ENCODE measurements around the gene BYSL. TPM values are rescaled to one million over a fixed set of nuclear protein-coding genes. Genes with fewer than 3 reads are reported as not detected.

BYSL gene
- total and polyA plus RNA-seq, 9 donors, result 4.8 to 29.2 (median 13.6) TPM

DNA sequence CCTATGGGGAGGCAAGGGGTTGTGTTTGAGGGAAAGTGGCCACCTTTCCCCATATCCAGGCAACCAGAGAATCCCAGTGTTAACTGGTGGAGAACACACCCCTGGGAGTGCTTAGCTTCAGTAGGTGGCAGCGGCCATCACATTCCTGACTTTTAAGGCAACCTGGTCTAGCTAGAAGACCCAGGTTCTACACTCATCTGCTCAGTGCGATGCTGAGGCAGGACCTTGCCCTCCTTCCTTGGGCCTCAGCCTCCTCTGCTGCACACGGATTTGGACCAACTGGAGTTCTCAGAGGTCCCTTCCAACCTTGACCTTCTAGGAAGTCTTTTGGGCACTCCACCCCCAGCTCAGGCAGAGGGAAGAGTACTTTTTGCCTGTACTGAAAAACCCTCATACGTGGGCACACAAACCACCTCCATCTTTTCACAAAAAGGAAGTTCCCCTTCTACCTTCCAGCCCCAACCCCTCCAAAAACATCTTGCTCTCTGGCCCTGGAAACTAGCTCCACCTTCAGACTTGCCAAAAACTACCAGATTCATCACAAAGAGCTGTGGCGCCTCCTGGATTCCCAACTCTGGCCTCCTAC is 17.4 kb downstream of the BYSL start:
- Histone ChIP-seq H3K4me1 (ENCODE audit: insufficient read depth) (peaks cover 10% of the 10 kb centered on the region), H3K9me3 (no peaks in the 10 kb centered on the region), H3K36me3 (no peaks in the 10 kb centered on the region), H3K4me3 (no peak overlapping the region), H3K27ac (peak overlapping the region in 1 of 2 donors; percentile 31), H3K27me3 (no peaks in the 10 kb centered on the region)
- intact Hi-C loops (cut with DNase I), result loop anchor here in 3 of 4 donors (5.0 to 10.0 kb wide), 3 partner anchors 104 to 154 kb away; partner anchors contain the start of genes PRICKLE4 (in 1 of the 3) and TOMM6 (in 1 of the 3)
- WGBS, 3 donors, result 51 to 57% (median 56%) methylated on average over 5 of the region's 5 CpGs
- TF ChIP-seq EP300 (IDR thresholded peaks at IDR 0.05) (no peak), POLR2A (IDR thresholded peaks at IDR 0.05) (no peak)
- TF ChIP-seq, protein P1, sequence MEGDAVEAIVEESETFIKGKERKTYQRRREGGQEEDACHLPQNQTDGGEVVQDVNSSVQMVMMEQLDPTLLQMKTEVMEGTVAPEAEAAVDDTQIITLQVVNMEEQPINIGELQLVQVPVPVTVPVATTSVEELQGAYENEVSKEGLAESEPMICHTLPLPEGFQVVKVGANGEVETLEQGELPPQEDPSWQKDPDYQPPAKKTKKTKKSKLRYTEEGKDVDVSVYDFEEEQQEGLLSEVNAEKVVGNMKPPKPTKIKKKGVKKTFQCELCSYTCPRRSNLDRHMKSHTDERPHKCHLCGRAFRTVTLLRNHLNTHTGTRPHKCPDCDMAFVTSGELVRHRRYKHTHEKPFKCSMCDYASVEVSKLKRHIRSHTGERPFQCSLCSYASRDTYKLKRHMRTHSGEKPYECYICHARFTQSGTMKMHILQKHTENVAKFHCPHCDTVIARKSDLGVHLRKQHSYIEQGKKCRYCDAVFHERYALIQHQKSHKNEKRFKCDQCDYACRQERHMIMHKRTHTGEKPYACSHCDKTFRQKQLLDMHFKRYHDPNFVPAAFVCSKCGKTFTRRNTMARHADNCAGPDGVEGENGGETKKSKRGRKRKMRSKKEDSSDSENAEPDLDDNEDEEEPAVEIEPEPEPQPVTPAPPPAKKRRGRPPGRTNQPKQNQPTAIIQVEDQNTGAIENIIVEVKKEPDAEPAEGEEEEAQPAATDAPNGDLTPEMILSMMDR (IDR thresholded peaks at IDR 0.05), result no peak
- peak in 1 of 5 donors; percentile 37 for DNase-seq

DNA sequence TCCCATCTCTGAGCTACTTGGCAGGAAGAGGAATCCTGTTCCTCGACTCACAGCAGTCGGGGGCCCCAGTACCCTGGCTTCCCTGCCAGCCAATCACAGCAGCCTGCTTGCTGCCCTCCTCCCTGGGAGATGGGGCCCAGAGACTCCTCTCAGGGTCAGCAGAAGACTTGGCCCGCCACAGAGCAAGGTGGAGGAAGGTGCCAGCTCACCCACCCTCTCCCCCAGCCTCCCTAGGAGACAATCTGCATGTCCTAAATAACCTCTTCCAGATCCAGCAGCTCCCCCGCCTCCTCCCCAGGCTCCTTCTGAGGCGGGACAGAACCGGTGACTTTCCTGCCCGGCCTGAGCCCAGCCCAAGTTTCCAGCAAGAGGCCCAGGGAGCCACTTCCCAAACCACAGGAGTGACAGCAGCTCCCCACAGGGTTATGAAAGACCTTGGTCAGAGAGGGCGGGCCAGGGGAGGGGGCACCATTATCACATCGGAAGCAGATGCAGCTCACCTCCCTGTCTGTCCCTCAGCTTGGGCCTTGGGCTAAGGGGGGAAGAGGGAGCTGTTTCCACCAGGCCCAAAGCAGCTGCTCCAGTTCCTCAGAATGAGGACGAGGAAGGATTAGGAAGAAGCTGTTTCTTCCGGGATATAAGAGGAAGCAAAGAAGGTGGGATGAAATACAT is 18.0 kb downstream of the BYSL start:
- Histone ChIP-seq H3K27me3 (no peaks in the 10 kb centered on the region), H3K27ac (peak overlapping the region in 1 of 2 donors; percentile 31), H3K36me3 (no peaks in the 10 kb centered on the region), H3K4me3 (no peak overlapping the region), H3K4me1 (ENCODE audit: insufficient read depth) (peaks cover 10% of the 10 kb centered on the region), H3K9me3 (no peaks in the 10 kb centered on the region)
- DNase-seq, result peak; percentile 38 to 70 (median 58)
- intact Hi-C loops (cut with DNase I), result loop anchor here in 3 of 4 donors (5.0 to 10.0 kb wide), 3 partner anchors 103 to 155 kb away; partner anchors contain the start of genes PRICKLE4 (in 1 of the 3) and TOMM6 (in 1 of the 3)
- WGBS, 3 donors, result 22 to 37% (median 28%) methylated on average over 11 of the region's 11 CpGs
- TF ChIP-seq, protein P1 (IDR thresholded peaks at IDR 0.05), result no peak
- no peak for TF ChIP-seq EP300 (IDR thresholded peaks at IDR 0.05)
- no peak for TF ChIP-seq POLR2A (IDR thresholded peaks at IDR 0.05)

DNA sequence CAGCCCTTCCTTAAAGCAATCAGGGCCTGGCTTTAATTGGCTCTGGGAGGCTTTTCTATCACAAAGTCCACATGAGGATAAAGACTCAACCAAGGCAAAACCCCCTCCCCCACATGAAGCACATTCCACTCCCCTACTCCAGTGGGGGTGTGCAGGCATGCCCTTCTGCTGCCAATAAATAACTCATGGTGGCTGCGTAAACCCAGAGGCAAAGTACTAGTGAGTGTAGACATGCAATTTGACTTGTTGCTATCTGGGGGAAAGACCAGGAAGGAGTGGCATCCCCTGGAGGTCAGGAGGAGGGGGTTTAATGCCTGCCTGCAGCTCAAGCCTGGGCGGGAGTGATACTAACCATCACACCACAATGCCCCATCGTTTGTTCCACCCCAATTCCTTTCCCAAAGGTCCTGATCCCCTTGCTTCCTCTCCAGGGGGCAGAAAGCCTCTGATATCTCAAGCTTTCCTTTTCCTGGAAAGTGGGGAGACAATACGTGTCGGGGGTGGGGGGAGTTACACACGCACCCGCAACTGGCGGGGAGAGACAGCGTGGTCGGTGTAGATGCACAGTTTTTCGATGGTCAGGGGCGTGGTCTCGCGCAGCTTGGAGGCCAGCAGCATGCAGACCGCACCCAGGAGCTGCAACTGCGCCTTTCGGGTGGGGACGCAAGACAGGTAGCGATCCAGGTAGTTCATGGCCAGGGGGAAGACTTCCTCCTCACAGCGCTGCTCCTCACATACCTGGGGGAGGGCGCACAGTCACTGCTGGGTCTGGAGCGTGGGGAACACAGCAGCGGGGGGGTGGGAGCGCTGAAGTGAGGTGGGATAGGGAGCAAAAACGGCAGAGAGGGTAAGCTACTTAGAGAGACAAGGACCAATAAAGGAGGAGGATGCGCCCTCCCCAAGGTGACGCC is 18.8 kb downstream of the BYSL start:
- Histone ChIP-seq H3K36me3 (no peaks in the 10 kb centered on the region), H3K4me3 (peak overlapping the region; percentile 61), H3K9me3 (no peaks in the 10 kb centered on the region), H3K27me3 (no peaks in the 10 kb centered on the region), H3K27ac (peak overlapping the region in 1 of 2 donors; percentile 31), H3K4me1 (ENCODE audit: insufficient read depth) (peaks cover 10% of the 10 kb centered on the region)
- intact Hi-C loops (cut with DNase I), result loop anchor here (5.0 to 10.0 kb wide), 3 partner anchors 102 to 155 kb away; partner anchors contain the start of genes PRICKLE4 (in 1 of the 4) and TOMM6 (in 1 of the 4)
- WGBS, 3 donors, result 8 to 13% (median 8%) methylated on average over 26 to 27 of the region's 27 CpGs
- TF ChIP-seq EP300 (IDR thresholded peaks at IDR 0.05) (no peak), POLR2A (IDR thresholded peaks at IDR 0.05) (no peak)
- TF ChIP-seq, protein P1 (IDR thresholded peaks at IDR 0.05), result no peak
- peak in 2 of 5 donors; percentile 17 to 20 for DNase-seq

DNA sequence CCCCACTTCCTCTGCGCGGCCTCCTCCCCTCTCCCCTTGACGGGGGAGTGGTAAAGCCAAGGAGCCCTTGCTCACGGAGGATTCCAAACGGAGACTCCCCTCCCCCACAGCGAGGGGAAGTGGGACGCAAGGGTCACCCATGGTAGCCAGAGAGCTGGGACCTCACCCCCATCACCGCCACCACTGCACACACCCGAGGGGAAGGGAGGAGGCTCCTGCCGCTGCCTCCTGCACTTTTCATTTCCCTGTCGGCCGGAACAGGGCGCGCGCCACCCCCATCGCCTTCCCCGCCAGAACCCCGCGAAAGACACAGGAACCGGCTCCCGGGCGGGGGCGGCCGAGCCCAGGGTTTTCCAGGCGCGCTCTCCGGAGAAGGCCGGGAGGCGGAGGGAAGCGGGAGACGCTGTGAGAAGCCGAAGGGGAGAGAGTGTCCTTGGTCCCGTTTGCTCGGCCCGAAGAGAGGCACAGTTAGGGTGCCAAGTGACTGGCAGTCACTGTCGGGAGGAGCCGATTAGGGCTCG is 19.5 kb downstream of the BYSL start:
- no peaks in the 10 kb centered on the region for H3K27me3 ChIP-seq
- H3K9me3 ChIP-seq, result no peaks in the 10 kb centered on the region
- peaks cover 10% of the 10 kb centered on the region for H3K4me1 ChIP-seq (ENCODE audit: insufficient read depth)
- peak; percentile 50 to 74 (median 58) for DNase-seq
- no peaks in the 10 kb centered on the region for H3K36me3 ChIP-seq
- 0% methylated on average over 35 to 38 of the region's 38 CpGs for WGBS, 3 donors
- no peak for TF ChIP-seq POLR2A (IDR thresholded peaks at IDR 0.05)
- no peak for TF ChIP-seq EP300 (IDR thresholded peaks at IDR 0.05)
- TF ChIP-seq, protein P1 (IDR thresholded peaks at IDR 0.05), result no peak
- intact Hi-C loops (cut with DNase I), result loop anchor here in 1 of 4 donors (5.0 kb wide), 1 partner anchor 101 kb away; no protein-coding TSS in a partner anchor
- H3K4me3 ChIP-seq, result peak overlapping the region; percentile 61
- H3K27ac ChIP-seq, result peak overlapping the region; percentile 29 to 31
